ENCODE data around the gene CCDC85C. TPM values are rescaled to one million over a fixed set of nuclear protein-coding genes. Genes with fewer than 3 reads are reported as not detected.

CCDC85C gene
- total RNA-seq, 6 donors from 2014 or later, result 5.2 to 31.0 (median 20.4) TPM

- Histone ChIP-seq H3K9me3 (no peaks in the 10 kb centered on the region), H3K4me1 (peaks cover 26 to 39% (median 32%) of the 10 kb centered on the region in 4 donors), H3K27me3 (no peaks in the 10 kb centered on the region), H3K27ac (no peak overlapping the region), H3K36me3 (no peaks in the 10 kb centered on the region), H3K4me3 (no peak overlapping the region)
- no peak for TF ChIP-seq POLR2A (IDR thresholded peaks at IDR 0.05)
- TF ChIP-seq EP300 (IDR thresholded peaks at IDR 0.05), result no peak
- no peak for TF ChIP-seq POLR2AphosphoS5 (IDR thresholded peaks at IDR 0.05)
- TF ChIP-seq CTCF (IDR thresholded peaks at IDR 0.05), result no peak
- DNase-seq (no peak), ATAC-seq (ENCODE audit: low FRiP score in 2 of 2) (no peak)
- 44 to 58% methylated on average over 2 of the region's 2 CpGs for WGBS, 2 donors
These were observed 119.9 kb downstream of the CCDC85C start for GRCh38 chr14:99484106-99484505.

GRCh38 chr14:99481745-99482099, 122.3 kb downstream of the CCDC85C start:
- WGBS, 2 donors, result 0% methylated on average over 4 to 17 of the region's 17 CpGs
- Histone ChIP-seq H3K36me3 (no peaks in the 10 kb centered on the region), H3K27me3 (no peaks in the 10 kb centered on the region), H3K27ac (peak overlapping the region; percentile 95 to 99 (median 96)), H3K4me1 (peaks cover 35 to 47% (median 41%) of the 10 kb centered on the region in 4 donors), H3K4me3 (peak overlapping the region; percentile 73 to 98 (median 95)), H3K9me3 (no peaks in the 10 kb centered on the region)
- ATAC-seq (ENCODE audit: low FRiP score in 2 of 2), result peak in 1 of 2 donors; percentile 10
- TF ChIP-seq POLR2AphosphoS5 (IDR thresholded peaks at IDR 0.05), result no peak
- no peak for TF ChIP-seq POLR2A (IDR thresholded peaks at IDR 0.05)
- no peak for TF ChIP-seq EP300 (IDR thresholded peaks at IDR 0.05)
- TF ChIP-seq CTCF (IDR thresholded peaks at IDR 0.05), result no peak
- no peak for DNase-seq

GRCh38 chr14:99480917-99481744, 122.9 kb downstream of the CCDC85C start, which contains the start of gene CCNK:
Gene CCNK (plus strand): TSS chr14:99481409. CDS start chr14:99492678, 11,269 bp downstream.
- DNase-seq (peak; percentile 100), ATAC-seq (ENCODE audit: low FRiP score in 2 of 2) (peak; percentile 97 to 100)
- Histone ChIP-seq H3K4me1 (peaks cover 35 to 50% (median 41%) of the 10 kb centered on the region in 4 donors), H3K36me3 (no peaks in the 10 kb centered on the region), H3K4me3 (peak within 1 kb of the TSS; percentile 73 to 98 (median 95)), H3K27me3 (no peaks in the 10 kb centered on the region), H3K9me3 (no peaks in the 10 kb centered on the region), H3K27ac (peak within 1 kb of the TSS; percentile 95 to 99 (median 96))
- 0% methylated on average over 3 to 54 of the region's 82 CpGs for WGBS, 2 donors
- peak; percentile 65 to 97 (median 95) for TF ChIP-seq POLR2A (IDR thresholded peaks at IDR 0.05)
- TF ChIP-seq CTCF (IDR thresholded peaks at IDR 0.05), result peak in 2 of 6 experiments; percentile 20 to 28
- peak; percentile 99 for TF ChIP-seq POLR2AphosphoS5 (IDR thresholded peaks at IDR 0.05)
- TF ChIP-seq EP300 (IDR thresholded peaks at IDR 0.05), result peak in 1 of 4 donors; percentile 40

- Histone ChIP-seq H3K9me3 (no peaks in the 10 kb centered on the region), H3K36me3 (no peaks in the 10 kb centered on the region), H3K27me3 (no peaks in the 10 kb centered on the region), H3K4me1 (peaks cover 38 to 60% (median 46%) of the 10 kb centered on the region in 4 donors), H3K27ac (peak within 1 kb of the TSS; percentile 95 to 99 (median 96)), H3K4me3 (peak within 1 kb of the TSS; percentile 73 to 98 (median 95))
- DNase-seq (peak; percentile 59 to 92), ATAC-seq (ENCODE audit: low FRiP score in 2 of 2) (peak in 1 of 2 donors; percentile 23)
- TF ChIP-seq CTCF (IDR thresholded peaks at IDR 0.05) (peak in 3 of 6 experiments; percentile 26 to 38 (median 37)), EP300 (IDR thresholded peaks at IDR 0.05) (no peak), POLR2A (IDR thresholded peaks at IDR 0.05) (peak in 3 of 4 donors; percentile 56 to 65 (median 58)), POLR2AphosphoS5 (IDR thresholded peaks at IDR 0.05) (peak; percentile 29 to 41)
- WGBS, 2 donors, result 1% methylated on average over 23 to 69 of the region's 122 CpGs
These were observed 123.8 kb downstream of the CCDC85C start, which contains the start of gene SETD3 for GRCh38 chr14:99479906-99480869. Gene SETD3 (minus strand): TSS chr14:99480859. CDS start chr14:99465805, 15,054 bp downstream.
